A549 (cell line): ENCODE results near the gene ATP6V0E1. TPM values are rescaled to one million over a fixed set of nuclear protein-coding genes. Genes with fewer than 3 reads are reported as not detected.
A peak's percentile ranks its signal among the peaks of the same experiment; 100 is the strongest.

Source experiments
- ATAC-seq, 2 experiments: fragments of 200-7000 bp in 1 of 2; fragments of >200 bp in 1 of 2; cut with Nextera tagmentation in 1 of 2; cut with Tn5 transposase in 1 of 2; 3 replicates each; pipeline versions ENCODE4 v1.8.0 to v1.9.1; 2018 to 2020; ENCODE audit warnings: mild to moderate bottlenecking in 1 of 2, moderate library complexity in 1 of 2
- CTCF ChIA-PET: fragments of 300-600 bp; sonication (Branson Sonifier 250); formaldehyde crosslinking; extraction: SDS; loops from one replicate; lab custom pipeline; 2021; ENCODE audit warnings: antibody characterized with exemption, inconsistent platforms; lab: Yijun Ruan, JAX
- POLR2A ChIA-PET: fragments of 350-600 bp; formaldehyde crosslinking; extraction: SDS; loops from one replicate; lab custom pipeline; 2021; ENCODE audit warnings: antibody characterized with exemption, inconsistent platforms; lab: Yijun Ruan, JAX
- DNase-seq, 2 experiments: peaks; one replicate each; pipeline versions ENCODE4 v3.0.0 to v3.0.0-alpha.2; 2011 to 2016; ENCODE audit warnings: low read depth in 1 of 2, low spot score in 1 of 2
- FAIRE-seq: peaks from 2 replicates; lab custom pipeline; 2011; peaks lifted over from hg19 to GRCh38; lab: Jason Lieb, UNC
- H3K27ac ChIP-seq, 2 experiments: fragments of >200 bp; sonication (Bioruptor Twin); formaldehyde crosslinking; 3 replicates each; pipeline ENCODE4 v1.5.1; 2016 to 2017
- H3K4me1 ChIP-seq: fragments of >200 bp; sonication (Bioruptor Twin); formaldehyde crosslinking; 3 replicates; pipeline ENCODE4 v1.6.1; 2016
- H3K4me2 ChIP-seq: fragments of >200 bp; sonication (Bioruptor Twin); formaldehyde crosslinking; 3 replicates; pipeline ENCODE4 v1.6.1; 2016
- H3K4me3 ChIP-seq: fragments of >200 bp; sonication (Bioruptor Twin); formaldehyde crosslinking; 3 replicates; pipeline ENCODE4 v1.5.1; 2016
- H3K9me3 ChIP-seq: fragments of >200 bp; sonication (Bioruptor Twin); formaldehyde crosslinking; 3 replicates; pipeline ENCODE4 v1.6.1; 2016
- BHLHE40 ChIP-seq: IDR thresholded peaks from 2 replicates; pipeline ENCODE4 v1.6.1; 2012; ENCODE audit warnings: low read depth, low read length, inconsistent platforms
- CBX8 ChIP-seq: fragments of 200-600 bp; sonication (generic); IDR thresholded peaks from 2 replicates; pipeline ENCODE4 v1.6.1; 2016
- CHD2 ChIP-seq: fragments of 150-350 bp; IDR thresholded peaks from 2 replicates; pipeline ENCODE4 v1.6.1; 2014; ENCODE audit warnings: low read length; ENCODE audit not compliant: partially characterized antibody
- E2F6 ChIP-seq: IDR thresholded peaks from 2 replicates; pipeline ENCODE4 v1.6.1; 2012; ENCODE audit warnings: low read depth, borderline replicate concordance
- EHMT2 ChIP-seq: fragments of 200-600 bp; sonication (generic); IDR thresholded peaks from 2 replicates; pipeline ENCODE4 v1.6.1; 2016; ENCODE audit warnings: antibody characterized with exemption, low read depth, mild to moderate bottlenecking, moderate library complexity
- FOSL2 ChIP-seq, 2 experiments: fragments of 450-650 bp in 1 of 2; fragments of >200 bp in 1 of 2; sonication (Bioruptor Twin) in 1 of 2; formaldehyde crosslinking; IDR thresholded peaks; 2 replicates each; pipeline versions ENCODE4 v1.5.0 to v1.6.1; 2016 to 2020; ENCODE audit warnings: mild to moderate bottlenecking in 1 of 2, moderate library complexity in 1 of 2
- FOXS1 ChIP-seq: fragments of 250-450 bp; sonication (Bioruptor Pico); IDR thresholded peaks from 2 replicates; pipeline ENCODE4 v1.5.0; 2020; ENCODE audit warnings: mild to moderate bottlenecking, moderate library complexity
- GATA3 ChIP-seq: IDR thresholded peaks from 2 replicates; pipeline ENCODE4 v1.6.1; 2012; ENCODE audit warnings: borderline replicate concordance
- HEYL ChIP-seq: fragments of 250-450 bp; sonication (Bioruptor Pico); IDR thresholded peaks from 2 replicates; pipeline ENCODE4 v1.8.0; 2021; ENCODE audit warnings: mild to moderate bottlenecking, moderate library complexity
- HOXB5 ChIP-seq: fragments of 250-450 bp; sonication (Bioruptor Pico); IDR thresholded peaks from 2 replicates; pipeline ENCODE4 v1.5.0; 2020; ENCODE audit warnings: mild to moderate bottlenecking, moderate library complexity
- JUN ChIP-seq, 2 experiments: fragments of >200 bp; sonication (Bioruptor Twin); formaldehyde crosslinking; IDR thresholded peaks; 2 replicates in 1 of 2; 3 replicates in 1 of 2; pipeline ENCODE4 v1.6.1; 2016 to 2017
- KDM1A ChIP-seq: fragments of 200-600 bp; sonication (generic); IDR thresholded peaks from 2 replicates; pipeline ENCODE4 v1.6.1; 2016; ENCODE audit warnings: low read depth, mild to moderate bottlenecking
- MYC ChIP-seq: IDR thresholded peaks from 2 replicates; pipeline ENCODE4 v1.6.1; 2012; ENCODE audit warnings: mild to moderate bottlenecking, inconsistent platforms, low read length, improper control_type of control experiment, borderline replicate concordance
- NFE2L2 ChIP-seq: fragments of 150-350 bp; conservative IDR thresholded peaks from 2 replicates; pipeline ENCODE4 v1.6.1; 2014; ENCODE audit warnings: low read length
- PBX3 ChIP-seq: IDR thresholded peaks from 2 replicates; pipeline ENCODE4 v1.6.1; 2012
- PHF8 ChIP-seq: fragments of 200-600 bp; sonication (generic); IDR thresholded peaks from 2 replicates; pipeline ENCODE4 v1.6.1; 2016; ENCODE audit warnings: low read depth, mild to moderate bottlenecking, antibody characterized with exemption, moderate library complexity, borderline replicate concordance
- POLR2AphosphoS2 ChIP-seq: conservative IDR thresholded peaks from 2 replicates; pipeline ENCODE4 v1.6.1; 2012; ENCODE audit warnings: low read length, improper control_type of control experiment, inconsistent platforms
- RCOR1 ChIP-seq: fragments of 150-350 bp; IDR thresholded peaks from 2 replicates; pipeline ENCODE4 v1.6.1; 2014; ENCODE audit warnings: antibody characterized with exemption, low read length, low read depth
- REST ChIP-seq: fragments of 200-600 bp; sonication (generic); IDR thresholded peaks from 2 replicates; pipeline ENCODE4 v1.6.1; 2016; ENCODE audit warnings: antibody characterized with exemption, mild to moderate bottlenecking, moderate library complexity
- RNF2 ChIP-seq: fragments of 200-600 bp; sonication (generic); IDR thresholded peaks from 2 replicates; pipeline ENCODE4 v1.6.1; 2016; ENCODE audit warnings: low read depth, mild to moderate bottlenecking, antibody characterized with exemption, moderate library complexity, borderline replicate concordance
- SMC3 ChIP-seq: fragments of >200 bp; sonication (Bioruptor Twin); formaldehyde crosslinking; IDR thresholded peaks from 3 replicates; pipeline ENCODE4 v1.6.1; 2018; ENCODE audit warnings: inconsistent platforms
- TFCP2L1 ChIP-seq: fragments of 250-450 bp; sonication (Bioruptor Pico); IDR thresholded peaks from 2 replicates; pipeline ENCODE4 v1.5.0; 2021; ENCODE audit warnings: mild to moderate bottlenecking
- ZC3H11A ChIP-seq: fragments of 450-650 bp; IDR thresholded peaks from 2 replicates; pipeline ENCODE4 v1.6.1; 2014; ENCODE audit warnings: antibody characterized with exemption, mild to moderate bottlenecking
- WGBS: methylation state at CpG from one replicate; pipeline ENCODE4 v1.1.6; 2017; ENCODE audit errors: missing lambda C conversion rate; 5-methylcytosine and 5-hydroxymethylcytosine counted together
- polyA plus RNA-seq, 4 experiments: library from polyadenylated mRNA; depleted of rRNA in 3 of 4; stranded (reverse); fragments of >200 nt; fragmentation: RNase III in 1 of 4; extraction: RNeasy Plus Mini Kit Qiagen cat#74134 plus additional on column Dnase treatment in 1 of 4; gene quantifications; 2 replicates in 3 of 4; 3 replicates in 1 of 4; pipeline ENCODE4 v1.2.3, GENCODE V29; 2011 to 2017

The ATP6V0E1 gene
- polyA plus RNA-seq, 2 of the 4 experiments (the other 2 are of a cell fraction): 297 to 344 TPM

- POLR2A ChIA-PET: no interaction called here
- Histone ChIP-seq H3K27ac (no peak overlapping the region), H3K4me2 (no peak overlapping the region), H3K4me1 (peaks cover 16% of the 10 kb centered on the region; the same call in 2 of the 3 replicates), H3K9me3 (no peaks in the 10 kb centered on the region), H3K4me3 (no peak overlapping the region)
- ATAC-seq (no peak), DNase-seq (no peak), FAIRE-seq (no peak)
- WGBS: 89% methylated on average over 2 of the region's 2 CpGs
- CTCF ChIA-PET: interaction anchor here (0.7 to 1.5 kb wide), 5 partner anchors 11 to 344 kb away, joined by 3 to 6 read pairs (median 3); no protein-coding TSS in a partner anchor
- no peak for TF ChIP-seq PHF8
- TF ChIP-seq EHMT2: no peak
- no peak for TF ChIP-seq REST
- TF ChIP-seq SMC3: no peak
- no peak for TF ChIP-seq POLR2AphosphoS2
- TF ChIP-seq BHLHE40: no peak
- TF ChIP-seq NFE2L2: no peak
Observed at GRCh38 chr5:173050791-173051190, 67.2 kb downstream of the ATP6V0E1 start.

GRCh38 chr5:173051746-173052145 lies 68.2 kb downstream of the ATP6V0E1 start:
- ATAC-seq (no peak), DNase-seq (no peak), FAIRE-seq (no peak)
- CTCF ChIA-PET: no interaction called here
- POLR2A ChIA-PET: no interaction called here
- H3K4me3 ChIP-seq: no peak overlapping the region
- TF ChIP-seq GATA3 (peak; percentile 35; the same call in 1 of the 2 replicates), HOXB5 (no peak)
- WGBS: 64% methylated on average over 5 of the region's 5 CpGs
- H3K4me1 ChIP-seq: peaks cover 16% of the 10 kb centered on the region; the same call in 2 of the 3 replicates
- H3K27ac ChIP-seq: no peak overlapping the region
- no peak overlapping the region for H3K4me2 ChIP-seq
- no peaks in the 10 kb centered on the region for H3K9me3 ChIP-seq

- Histone ChIP-seq H3K4me2 (no peak overlapping the region), H3K4me1 (peaks cover 17% of the 10 kb centered on the region; the same call in 2 of the 3 replicates), H3K27ac (no peak overlapping the region), H3K4me3 (no peak overlapping the region), H3K9me3 (no peaks in the 10 kb centered on the region)
- ATAC-seq (no peak), FAIRE-seq (no peak), DNase-seq (no peak)
- POLR2A ChIA-PET: no interaction called here
- TF ChIP-seq TFCP2L1 (CRISPR knock-in tag): no peak
- no peak for TF ChIP-seq E2F6
- WGBS: 85% methylated on average over 3 of the region's 3 CpGs
- CTCF ChIA-PET: interaction anchor here (1.1 to 1.3 kb wide), 3 partner anchors 13 to 346 kb away, joined by 3 to 4 read pairs (median 4); partner anchors contain the start of gene BNIP1
Observed at GRCh38 chr5:173053041-173053440, 69.5 kb downstream of the ATP6V0E1 start.

GRCh38 chr5:173055042-173055721 lies 71.6 kb downstream of the ATP6V0E1 start:
- POLR2A ChIA-PET: no interaction called here

More at GRCh38 chr5:173055042-173055721, 71.6 kb downstream of the ATP6V0E1 start:
- peak overlapping the region; percentile 59 to 74; a peak in 5 of 6 replicates for H3K27ac ChIP-seq
- WGBS: 27% methylated on average over 10 of the region's 10 CpGs
- DNase-seq: no peak
- H3K4me2 ChIP-seq: peak overlapping the region; percentile 92
- ATAC-seq: no peak
- no peaks in the 10 kb centered on the region for H3K9me3 ChIP-seq
- peak overlapping the region; percentile 93 for H3K4me3 ChIP-seq
- H3K4me1 ChIP-seq: peaks cover 21% of the 10 kb centered on the region; the same call in 2 of the 3 replicates
- TF ChIP-seq FOXS1 (CRISPR knock-in tag) (no peak), RCOR1 (no peak), HEYL (no peak), ZC3H11A (no peak), MYC (no peak), PBX3 (no peak), KDM1A (no peak), CHD2 (no peak), FOSL2 (IDR thresholded peaks at IDR 0.05) (no peak), FOSL2 (CRISPR knock-in tag; IDR thresholded peaks at IDR 0.05) (no peak), CBX8 (no peak), RNF2 (no peak), JUN (IDR thresholded peaks at IDR 0.05) (no peak)
- CTCF ChIA-PET: interaction anchor here (1.0 kb wide), 1 partner anchor 227 kb away, joined by 3 read pairs; no protein-coding TSS in a partner anchor
- FAIRE-seq: no peak
